ENCODE data around the gene PLXDC1. TPM values are rescaled to one million over a fixed set of nuclear protein-coding genes. Genes with fewer than 3 reads are reported as not detected.

PLXDC1 gene
- total and polyA plus RNA-seq, 2 of the 8 experiments (the other 6 are each of a cell fraction or from before 2014, with no cell fraction given) = 4.1 to 14.6 TPM

- Histone ChIP-seq H2BK15ac (ENCODE audit: low read length) (no peak overlapping the region), H3K79me2 (ENCODE audit: control insufficient read depth in 1 of 2, insufficient read depth in 2 of 2, low read length in 2 of 2) (no peaks in the 10 kb centered on the region), H2BK5ac (ENCODE audit: low read depth, low read length) (no peak overlapping the region), H2AFZ (ENCODE audit: low read length) (no peak overlapping the region), H3K23me2 (ENCODE audit: low read depth, low read length) (no peaks in the 10 kb centered on the region), H3K27ac (ENCODE audit: low read depth, low read length) (no peak overlapping the region), H3K56ac (replicated peaks; ENCODE audit: insufficient read length, low read depth, low read length) (no peak overlapping the region), H3K9ac (replicated peaks in 1 of 4; ENCODE audit: extremely low read depth in 1 of 4, low read depth in 3 of 4, low read length in 3 of 4) (no peak overlapping the region), H3K23ac (ENCODE audit: insufficient read length) (no peak overlapping the region), H2AK5ac (ENCODE audit: low read depth, low read length) (no peak overlapping the region), H2BK12ac (ENCODE audit: low read depth, low read length) (no peak overlapping the region), H3K14ac (ENCODE audit: insufficient read length) (no peak overlapping the region), H4K91ac (replicated peaks; ENCODE audit: insufficient read length, low read length) (no peak overlapping the region), H3K27me3 (replicated peaks in 1 of 4; ENCODE audit: control insufficient read depth in 3 of 4, extremely low read depth in 1 of 4, insufficient read depth in 3 of 4, low read length in 3 of 4) (no peaks in the 10 kb centered on the region), H2BK20ac (ENCODE audit: low read length) (no peak overlapping the region), H4K8ac (ENCODE audit: extremely low read depth, insufficient read depth, low read length) (no peak overlapping the region; the same call in 1 of the 2 replicates), H3K18ac (ENCODE audit: extremely low read depth, low read length) (no peak overlapping the region), H3K4me3 (ENCODE audit: extremely low read depth in 1 of 4, insufficient read depth in 2 of 4, low read depth in 3 of 4, low read length in 4 of 4) (no peak overlapping the region), H3K4me1 (replicated peaks in 1 of 4; ENCODE audit: control insufficient read depth in 3 of 4, insufficient read depth in 4 of 4, low read length in 3 of 4) (peaks cover 0 to 3% (median 0%) of the 10 kb centered on the region in 4 experiments; a peak in 2 of 7 replicates), H3K36me3 (ENCODE audit: control insufficient read depth in 2 of 4, insufficient read depth in 4 of 4, low read length in 3 of 4) (no peaks in the 10 kb centered on the region), H4K5ac (ENCODE audit: insufficient read length, low read depth, low read length) (no peak overlapping the region), H4K20me1 (replicated peaks in 1 of 2; ENCODE audit: control insufficient read depth in 1 of 2, insufficient read depth in 2 of 2, low read length in 2 of 2) (no peaks in the 10 kb centered on the region), H2BK120ac (replicated peaks; ENCODE audit: low read depth, low read length) (no peak overlapping the region), H3K9me3 (ENCODE audit: insufficient read depth in 2 of 2, low read depth in 1 of 2, low read length in 1 of 2) (no peaks in the 10 kb centered on the region), H3K4me2 (ENCODE audit: insufficient read depth in 1 of 2, low read depth in 2 of 2, low read length in 2 of 2) (no peak overlapping the region), H3K4ac (replicated peaks; ENCODE audit: insufficient read length, low read depth, low read length) (no peak overlapping the region), H3K79me1 (ENCODE audit: low read depth, low read length) (no peaks in the 10 kb centered on the region)
- 91% methylated on average over 11 of the region's 12 CpGs; no CpG with 5 or more reads in 1 of the 2 experiments for WGBS, 2 experiments (ENCODE audit: extremely low coverage in 1 of 2, insufficient coverage in 1 of 2, insufficient read length in 1 of 2, insufficient replicate concordance in 2 of 2, low coverage in 1 of 2, low lambda C conversion rate in 2 of 2, missing lambda C conversion rate in 1 of 2)
- no peak for FAIRE-seq
- ChIA-PET POLR2A (ENCODE audit: partially characterized antibody) (no interaction called here), CTCF (ENCODE audit: partially characterized antibody) (interaction anchor here (2.0 kb wide), 1 partner anchor 11 kb away, joined by 9 read pairs; no protein-coding TSS in a partner anchor)
- DNase-seq (ENCODE audit: low read depth in 1 of 2, low spot score in 2 of 2) = no peak
- TF ChIP-seq KDM1A (IDR thresholded peaks at IDR 0.05; ENCODE audit: borderline replicate concordance, low read length) (no peak), EP300 (IDR thresholded peaks at IDR 0.05; ENCODE audit: borderline replicate concordance in 1 of 2, low read depth in 2 of 2, low read length in 2 of 2) (no peak), TBP (IDR thresholded peaks at IDR 0.05; ENCODE audit: low read depth, low read length) (no peak), POLR2AphosphoS5 (IDR thresholded peaks at IDR 0.05; ENCODE audit: low read depth, low read length) (no peak), ASH2L (IDR thresholded peaks at IDR 0.05; ENCODE audit: low read length) (no peak), HDAC2 (IDR thresholded peaks at IDR 0.05; ENCODE audit: borderline replicate concordance in 1 of 2, low read depth in 2 of 2, low read length in 2 of 2) (no peak), JUN (IDR thresholded peaks at IDR 0.05; ENCODE audit: low read depth, low read length) (no peak), SP1 (IDR thresholded peaks at IDR 0.05; ENCODE audit: low read depth, low read length) (no peak), RXRA (IDR thresholded peaks at IDR 0.05; ENCODE audit: insufficient read depth, low read depth, low read length) (no peak), KDM4A (IDR thresholded peaks at IDR 0.05; ENCODE audit: low read depth, low read length, severe bottlenecking) (no peak), MAX (IDR thresholded peaks at IDR 0.05) (no peak), PHF8 (conservative IDR thresholded peaks at IDR 0.05; ENCODE audit: low read depth, low read length) (no peak), ZNF274 (IDR thresholded peaks at IDR 0.05; ENCODE audit: borderline replicate concordance, extremely low read depth, low read length) (no peak), BACH1 (IDR thresholded peaks at IDR 0.05; ENCODE audit: low read length) (no peak)
These were observed 50.3 kb downstream of the PLXDC1 start for GRCh38 chr17:39101091-39101490.

All from H1 (cell line).